GM12872 (cell line): Measurements from ENCODE around the gene CACNG5.

Source experiments
- TF ChIP-seq, protein P1 (sequence below): IDR thresholded peaks from 3 replicates; pipeline ENCODE4 v1.5.1; 2011; ENCODE audit warnings: low read depth, mild to moderate bottlenecking, low read length, moderate library complexity; ENCODE audit not compliant: insufficient read depth

CACNG5 gene

GRCh38 chr17:66863820-66864219 is 28.9 kb downstream of the CACNG5 start:
- TF ChIP-seq, protein P1, sequence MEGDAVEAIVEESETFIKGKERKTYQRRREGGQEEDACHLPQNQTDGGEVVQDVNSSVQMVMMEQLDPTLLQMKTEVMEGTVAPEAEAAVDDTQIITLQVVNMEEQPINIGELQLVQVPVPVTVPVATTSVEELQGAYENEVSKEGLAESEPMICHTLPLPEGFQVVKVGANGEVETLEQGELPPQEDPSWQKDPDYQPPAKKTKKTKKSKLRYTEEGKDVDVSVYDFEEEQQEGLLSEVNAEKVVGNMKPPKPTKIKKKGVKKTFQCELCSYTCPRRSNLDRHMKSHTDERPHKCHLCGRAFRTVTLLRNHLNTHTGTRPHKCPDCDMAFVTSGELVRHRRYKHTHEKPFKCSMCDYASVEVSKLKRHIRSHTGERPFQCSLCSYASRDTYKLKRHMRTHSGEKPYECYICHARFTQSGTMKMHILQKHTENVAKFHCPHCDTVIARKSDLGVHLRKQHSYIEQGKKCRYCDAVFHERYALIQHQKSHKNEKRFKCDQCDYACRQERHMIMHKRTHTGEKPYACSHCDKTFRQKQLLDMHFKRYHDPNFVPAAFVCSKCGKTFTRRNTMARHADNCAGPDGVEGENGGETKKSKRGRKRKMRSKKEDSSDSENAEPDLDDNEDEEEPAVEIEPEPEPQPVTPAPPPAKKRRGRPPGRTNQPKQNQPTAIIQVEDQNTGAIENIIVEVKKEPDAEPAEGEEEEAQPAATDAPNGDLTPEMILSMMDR, result no peak

DNA sequence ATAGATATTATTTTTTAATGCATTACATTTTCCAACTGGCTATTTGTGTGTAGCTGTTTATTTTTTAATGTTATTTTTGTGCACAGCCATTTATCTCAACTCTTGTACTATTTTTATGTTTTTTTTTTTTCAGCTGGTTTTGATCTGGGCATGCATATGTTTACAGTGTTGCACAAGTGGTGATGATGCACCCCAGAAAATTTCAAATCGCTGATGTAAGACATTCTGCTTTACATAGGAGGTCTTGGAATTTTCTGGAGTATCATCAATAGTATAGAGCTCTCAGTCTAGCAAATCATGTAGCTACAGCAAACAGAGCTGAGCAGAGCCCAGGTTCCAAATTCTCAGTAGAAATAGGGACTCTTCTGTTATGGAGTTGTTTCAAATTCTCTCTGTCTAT is 30.2 kb downstream of the CACNG5 start:
- TF ChIP-seq, protein P1, result no peak

- TF ChIP-seq, protein P1, result no peak
Measured at GRCh38 chr17:66873962-66874361, 39.0 kb downstream of the CACNG5 start.

DNA sequence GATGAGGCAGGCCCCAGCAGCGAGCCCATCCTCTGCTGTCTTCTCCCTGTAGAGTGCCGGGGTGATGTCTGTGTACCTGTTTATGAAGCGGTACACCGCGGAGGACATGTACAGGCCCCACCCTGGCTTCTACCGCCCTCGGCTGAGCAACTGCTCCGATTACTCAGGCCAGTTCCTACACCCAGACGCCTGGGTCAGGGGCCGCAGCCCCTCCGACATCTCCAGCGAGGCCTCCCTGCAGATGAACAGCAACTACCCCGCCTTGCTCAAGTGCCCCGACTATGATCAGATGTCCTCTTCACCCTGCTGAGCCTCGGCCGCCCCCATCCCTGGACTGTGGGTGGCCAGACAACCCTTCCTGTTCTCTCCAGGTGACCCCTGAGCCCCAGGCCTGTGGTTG is 50.0 kb downstream of the CACNG5 start:
- TF ChIP-seq, protein P1, result no peak

DNA sequence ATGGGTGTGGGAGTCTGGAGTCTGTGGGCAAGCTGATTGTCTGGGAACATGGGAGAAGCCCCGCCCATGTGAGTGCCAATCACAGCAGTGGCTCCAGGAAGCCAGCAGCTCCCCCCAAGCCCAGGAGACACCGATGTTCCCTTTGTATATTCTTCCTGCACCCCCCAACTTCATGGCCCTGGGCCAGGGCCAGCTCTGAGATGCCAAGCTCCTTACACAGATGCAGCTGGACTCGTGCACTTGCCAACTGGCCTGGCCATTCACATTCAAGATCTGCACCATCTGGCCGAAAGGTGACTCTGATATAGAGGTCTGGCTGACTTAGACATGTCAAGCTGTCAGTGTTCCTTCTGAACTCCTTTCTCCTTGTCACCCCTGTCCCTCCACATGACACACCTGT is 50.5 kb downstream of the CACNG5 start:
- TF ChIP-seq, protein P1, result no peak

GRCh38 chr17:66889480-66890230 is 54.7 kb downstream of the CACNG5 start:
- TF ChIP-seq, protein P1, result no peak

GRCh38 chr17:66892246-66892645 is 57.3 kb downstream of the CACNG5 start:
- TF ChIP-seq, protein P1, result no peak
